MM.1S (cell line): Measurements from ENCODE around the gene MYH6.

ENCODE experiments used
- DNase-seq: peaks from one replicate; pipeline ENCODE4 v3.0.0-alpha.2; 2015
- H2AFZ ChIP-seq: fragments of 300-600 bp; sonication (generic); 2 replicates; pipeline ENCODE4 v1.6.0; 2016; ENCODE audit warnings: antibody characterized with exemption, low read length
- H3F3A ChIP-seq: fragments of 300-600 bp; sonication (generic); 2 replicates; pipeline ENCODE4 v1.6.1; 2016; ENCODE audit warnings: mild to moderate bottlenecking, antibody characterized with exemption, low read length, moderate library complexity, mixed read lengths; ENCODE audit not compliant: insufficient read depth
- H3K27ac ChIP-seq: fragments of 300-600 bp; sonication (generic); 2 replicates; pipeline ENCODE4 v1.5.1; 2016; ENCODE audit warnings: mild to moderate bottlenecking, low read length
- H3K27me3 ChIP-seq: fragments of 300-600 bp; sonication (generic); replicated peaks from 2 replicates; pipeline ENCODE4 v1.6.0; 2016; ENCODE audit warnings: low read length; ENCODE audit not compliant: insufficient read depth
- H3K36me3 ChIP-seq: fragments of 300-600 bp; sonication (generic); replicated peaks from 2 replicates; pipeline ENCODE4 v1.6.1; 2016; ENCODE audit warnings: mild to moderate bottlenecking, low read length, mixed read lengths; ENCODE audit not compliant: insufficient read depth
- H3K4me1 ChIP-seq: fragments of 300-600 bp; sonication (generic); 2 replicates; pipeline ENCODE4 v1.6.1; 2016; ENCODE audit warnings: low read length, mixed read lengths
- H3K4me2 ChIP-seq: fragments of 300-600 bp; sonication (generic); 2 replicates; pipeline ENCODE4 v1.6.0; 2016; ENCODE audit warnings: low read depth, low read length
- H3K4me3 ChIP-seq: fragments of 300-600 bp; sonication (generic); 2 replicates; pipeline ENCODE4 v1.5.1; 2016; ENCODE audit warnings: low read length, mixed read lengths
- H3K79me2 ChIP-seq: fragments of 300-600 bp; sonication (generic); 2 replicates; pipeline ENCODE4 v1.6.1; 2016; ENCODE audit warnings: mixed run types, low read length, mixed read lengths
- H3K9ac ChIP-seq: fragments of 300-600 bp; sonication (generic); 2 replicates; pipeline ENCODE4 v1.6.1; 2016; ENCODE audit warnings: low read length, mixed read lengths
- H3K9me2 ChIP-seq: fragments of 300-600 bp; sonication (generic); replicated peaks from 2 replicates; pipeline ENCODE4 v1.6.1; 2016; ENCODE audit warnings: mild to moderate bottlenecking, low read length, mixed read lengths; ENCODE audit not compliant: insufficient read depth
- H3K9me3 ChIP-seq: fragments of 300-600 bp; sonication (generic); replicated peaks from 2 replicates; pipeline ENCODE4 v1.6.1; 2016; ENCODE audit warnings: mild to moderate bottlenecking, low read length, mixed read lengths; ENCODE audit not compliant: insufficient read depth
- H4K20me1 ChIP-seq: fragments of 300-600 bp; sonication (generic); 2 replicates; pipeline ENCODE4 v1.6.1; 2016; ENCODE audit warnings: mild to moderate bottlenecking, low read length, moderate library complexity, mixed read lengths; ENCODE audit not compliant: insufficient read depth
- CTCF ChIP-seq: fragments of 300-600 bp; sonication (generic); IDR thresholded peaks from 2 replicates; pipeline ENCODE4 v1.5.1; 2016; ENCODE audit warnings: antibody characterized with exemption, low read length, mixed read lengths
- EZH2 ChIP-seq: fragments of 300-600 bp; sonication (generic); optimal IDR thresholded peaks from 2 replicates; pipeline ENCODE3; 2017; ENCODE audit warnings: low read depth, mild to moderate bottlenecking, antibody characterized with exemption, low read length, mixed read lengths
- EZH2phosphoT487 ChIP-seq: fragments of 300-600 bp; sonication (generic); IDR thresholded peaks from 2 replicates; pipeline ENCODE4 v1.6.1; 2018; ENCODE audit warnings: antibody characterized with exemption, low read length

Gene MYH6

GRCh38 chr14:23354990-23355389 lies 53.1 kb downstream of the MYH6 start:
- H3K36me3 ChIP-seq: no peaks in the 10 kb centered on the region
- no peaks in the 10 kb centered on the region for H3K79me2 ChIP-seq
- H3K27ac ChIP-seq: no peak overlapping the region
- H3K9me3 ChIP-seq: no peaks in the 10 kb centered on the region
- H3F3A ChIP-seq: no peaks in the 10 kb centered on the region
- no peak overlapping the region for H3K9ac ChIP-seq
- H3K4me1 ChIP-seq: no peaks in the 10 kb centered on the region
- DNase-seq: no peak
- H3K27me3 ChIP-seq: peaks cover 5% of the 10 kb centered on the region
- no peak overlapping the region for H3K4me2 ChIP-seq
- no peaks in the 10 kb centered on the region for H3K9me2 ChIP-seq
- TF ChIP-seq EZH2 (no peak), EZH2phosphoT487 (no peak), CTCF (no peak)
- no peak overlapping the region for H2AFZ ChIP-seq
- H4K20me1 ChIP-seq: no peaks in the 10 kb centered on the region
- H3K4me3 ChIP-seq: no peak overlapping the region

GRCh38 chr14:23353433-23353780 lies 54.7 kb downstream of the MYH6 start:
- H3K9me3 ChIP-seq: no peaks in the 10 kb centered on the region
- TF ChIP-seq EZH2phosphoT487 (no peak), CTCF (no peak), EZH2 (no peak)
- H3K27me3 ChIP-seq: peaks cover 5% of the 10 kb centered on the region
- no peaks in the 10 kb centered on the region for H3F3A ChIP-seq
- H3K9ac ChIP-seq: no peak overlapping the region
- no peaks in the 10 kb centered on the region for H4K20me1 ChIP-seq
- no peak for DNase-seq
- no peaks in the 10 kb centered on the region for H3K36me3 ChIP-seq
- no peak overlapping the region for H3K4me3 ChIP-seq
- no peak overlapping the region for H2AFZ ChIP-seq
- H3K4me2 ChIP-seq: no peak overlapping the region
- no peaks in the 10 kb centered on the region for H3K9me2 ChIP-seq
- no peak overlapping the region for H3K27ac ChIP-seq
- no peaks in the 10 kb centered on the region for H3K4me1 ChIP-seq
- H3K79me2 ChIP-seq: no peaks in the 10 kb centered on the region

- Histone ChIP-seq H3K27ac (no peak within 1 kb of the TSS), H4K20me1 (no peaks in the 10 kb centered on the region), H3K9me2 (no peaks in the 10 kb centered on the region), H3F3A (no peaks in the 10 kb centered on the region), H2AFZ (no peak within 1 kb of the TSS), H3K4me2 (no peak within 1 kb of the TSS), H3K9me3 (no peaks in the 10 kb centered on the region), H3K4me3 (no peak within 1 kb of the TSS), H3K79me2 (no peaks in the 10 kb centered on the region), H3K9ac (no peak within 1 kb of the TSS), H3K36me3 (no peaks in the 10 kb centered on the region), H3K4me1 (no peaks in the 10 kb centered on the region), H3K27me3 (peaks cover 5% of the 10 kb centered on the region)
- TF ChIP-seq CTCF (no peak), EZH2phosphoT487 (no peak), EZH2 (no peak)
- no peak for DNase-seq
These were observed 55.3 kb downstream of the MYH6 start, which contains the start of gene SLC22A17 for GRCh38 chr14:23352506-23353432. Gene SLC22A17, minus strand, starts transcription at chr14:23352887.
